GM10266 (cell line): Measurements from ENCODE around the gene DCHS2.

Source experiments
- DNase-seq: peaks from one replicate; pipeline ENCODE4 v3.0.0; 2012; ENCODE audit errors: extremely low spot score
- TF ChIP-seq, protein P1 (sequence below): IDR thresholded peaks from 2 replicates; pipeline ENCODE4 v1.5.1; 2012; ENCODE audit warnings: mild to moderate bottlenecking, low read depth; ENCODE audit not compliant: control insufficient read depth, insufficient read depth; ENCODE audit errors: missing control alignments

The DCHS2 gene, protein sequence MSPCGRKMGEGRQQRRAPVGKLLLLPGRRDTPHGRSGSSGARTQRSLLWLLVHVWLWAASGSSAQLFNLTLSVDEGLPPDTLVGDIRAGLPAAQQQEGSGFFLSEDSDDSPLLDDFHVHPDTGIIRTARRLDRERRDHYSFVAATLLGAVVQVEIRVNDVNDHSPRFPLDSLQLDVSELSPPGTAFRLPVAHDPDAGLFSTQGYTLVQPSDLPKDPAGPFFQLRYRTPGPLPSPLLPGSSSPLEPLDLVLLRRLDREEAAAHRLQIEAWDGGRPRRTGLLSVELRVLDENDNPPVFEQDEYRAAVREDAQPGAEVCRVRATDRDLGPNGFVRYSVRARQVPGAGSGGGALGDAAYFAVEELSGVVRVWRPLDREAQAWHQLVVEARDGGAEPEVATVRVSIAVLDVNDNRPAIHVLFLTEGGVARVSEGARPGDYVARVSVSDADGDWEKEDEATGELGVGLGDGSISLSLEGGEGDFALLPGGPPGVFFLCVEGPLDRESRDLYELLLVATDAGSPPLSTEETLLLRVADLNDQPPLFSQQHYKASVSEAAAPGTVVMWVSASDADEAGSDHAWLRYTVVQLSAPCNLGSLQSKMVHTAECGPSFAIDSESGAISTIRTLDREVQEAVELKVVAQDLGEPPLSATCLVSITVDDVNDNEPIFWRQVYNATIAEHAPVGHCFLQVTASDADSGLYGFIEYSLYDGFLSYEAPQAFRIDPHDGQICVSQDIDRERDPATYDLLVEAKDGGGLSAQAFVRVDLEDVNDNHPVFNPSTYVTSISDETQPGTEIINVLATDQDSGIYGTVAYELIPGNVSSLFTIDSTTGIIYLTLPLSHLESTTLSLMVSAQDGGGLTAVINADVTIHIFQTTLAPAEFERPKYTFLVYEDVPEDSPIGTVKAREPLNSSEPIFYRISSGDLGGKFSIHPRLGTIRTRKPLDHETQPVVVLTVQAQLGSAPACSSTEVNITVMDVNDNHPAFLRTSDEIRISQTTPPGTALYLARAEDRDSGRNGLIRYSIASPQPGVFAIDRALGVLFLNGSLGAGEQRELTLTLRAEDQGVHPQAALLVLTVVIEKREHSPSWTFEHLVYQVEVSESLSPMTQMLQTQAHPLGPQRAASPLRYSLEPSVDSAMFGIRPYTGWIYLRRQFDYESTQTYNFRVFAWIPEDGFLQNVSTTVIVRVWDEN (N-terminal part only)

DNA sequence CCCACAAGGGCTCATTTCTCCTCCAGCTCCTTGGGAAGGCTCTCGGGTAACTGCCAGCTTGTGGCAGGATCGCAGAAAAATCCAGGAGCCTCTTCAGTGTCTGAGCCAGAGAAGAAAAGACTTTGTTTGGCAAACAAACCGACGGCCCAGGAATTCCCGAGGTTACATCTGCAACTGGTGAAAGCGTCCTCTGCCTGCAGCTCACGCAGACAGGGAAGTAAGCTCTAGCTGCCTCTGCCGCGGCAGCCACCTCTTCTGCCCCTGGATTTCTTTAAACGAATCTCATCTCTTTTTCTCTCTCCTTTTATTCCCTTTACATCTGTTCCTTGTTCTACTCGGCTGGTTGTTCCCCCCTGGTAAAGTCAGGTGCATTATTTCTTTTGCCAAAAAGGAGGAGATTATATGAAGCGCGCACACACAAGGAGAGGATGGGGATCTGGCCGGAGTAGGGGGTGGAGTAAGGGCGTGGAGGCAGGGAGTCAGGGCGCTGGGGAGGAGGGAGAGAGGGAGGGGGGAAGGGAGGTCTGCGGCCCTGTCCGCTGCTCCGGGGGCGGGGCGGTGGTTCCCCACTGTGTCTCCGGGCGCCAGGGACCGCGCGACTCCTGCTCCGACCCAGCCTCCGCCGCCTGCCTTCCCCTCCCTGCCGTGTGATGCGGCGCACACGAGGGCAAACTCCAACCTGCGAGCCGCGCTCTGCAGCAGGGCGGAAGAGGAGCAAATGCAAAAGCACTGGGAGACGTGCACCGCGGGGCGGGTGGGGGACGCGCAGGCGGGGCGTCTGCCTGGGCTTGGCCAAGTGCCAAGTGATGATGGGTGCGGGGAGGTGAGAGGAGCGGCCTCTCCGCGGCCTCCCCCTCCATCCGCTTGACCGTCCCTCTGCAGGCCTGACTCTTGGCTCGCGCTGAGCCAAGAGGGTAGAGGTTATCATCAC, at the start of gene DCHS2:
TSS of gene DCHS2 (minus strand) at position 459 of the 931 bp plus-strand sequence. CDS start at position 15, 444 bp downstream.
- peak; percentile 44 for DNase-seq
- TF ChIP-seq, protein P1, sequence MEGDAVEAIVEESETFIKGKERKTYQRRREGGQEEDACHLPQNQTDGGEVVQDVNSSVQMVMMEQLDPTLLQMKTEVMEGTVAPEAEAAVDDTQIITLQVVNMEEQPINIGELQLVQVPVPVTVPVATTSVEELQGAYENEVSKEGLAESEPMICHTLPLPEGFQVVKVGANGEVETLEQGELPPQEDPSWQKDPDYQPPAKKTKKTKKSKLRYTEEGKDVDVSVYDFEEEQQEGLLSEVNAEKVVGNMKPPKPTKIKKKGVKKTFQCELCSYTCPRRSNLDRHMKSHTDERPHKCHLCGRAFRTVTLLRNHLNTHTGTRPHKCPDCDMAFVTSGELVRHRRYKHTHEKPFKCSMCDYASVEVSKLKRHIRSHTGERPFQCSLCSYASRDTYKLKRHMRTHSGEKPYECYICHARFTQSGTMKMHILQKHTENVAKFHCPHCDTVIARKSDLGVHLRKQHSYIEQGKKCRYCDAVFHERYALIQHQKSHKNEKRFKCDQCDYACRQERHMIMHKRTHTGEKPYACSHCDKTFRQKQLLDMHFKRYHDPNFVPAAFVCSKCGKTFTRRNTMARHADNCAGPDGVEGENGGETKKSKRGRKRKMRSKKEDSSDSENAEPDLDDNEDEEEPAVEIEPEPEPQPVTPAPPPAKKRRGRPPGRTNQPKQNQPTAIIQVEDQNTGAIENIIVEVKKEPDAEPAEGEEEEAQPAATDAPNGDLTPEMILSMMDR, result no peak

DNA sequence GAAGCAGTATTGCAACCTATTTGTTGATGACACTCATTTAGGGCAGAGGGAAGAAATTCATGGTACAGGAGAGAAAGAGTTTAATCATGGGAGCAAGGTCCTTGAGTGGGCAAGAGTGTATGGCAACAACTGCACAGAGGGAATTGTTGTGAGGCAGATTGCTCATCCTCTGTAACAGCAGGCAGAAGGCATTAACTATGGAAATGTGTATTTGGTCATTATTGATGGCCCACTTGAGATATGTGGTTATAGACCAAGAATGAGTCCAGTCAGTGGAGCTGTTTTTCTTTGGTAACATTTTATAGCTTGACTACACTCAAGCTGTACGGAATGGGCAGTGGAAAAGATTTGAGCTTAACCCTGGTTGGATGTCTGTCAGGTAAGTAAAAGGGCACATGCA, 42.7 kb upstream of the DCHS2 start:
- TF ChIP-seq, protein P1, result no peak
- DNase-seq, result no peak

DNA sequence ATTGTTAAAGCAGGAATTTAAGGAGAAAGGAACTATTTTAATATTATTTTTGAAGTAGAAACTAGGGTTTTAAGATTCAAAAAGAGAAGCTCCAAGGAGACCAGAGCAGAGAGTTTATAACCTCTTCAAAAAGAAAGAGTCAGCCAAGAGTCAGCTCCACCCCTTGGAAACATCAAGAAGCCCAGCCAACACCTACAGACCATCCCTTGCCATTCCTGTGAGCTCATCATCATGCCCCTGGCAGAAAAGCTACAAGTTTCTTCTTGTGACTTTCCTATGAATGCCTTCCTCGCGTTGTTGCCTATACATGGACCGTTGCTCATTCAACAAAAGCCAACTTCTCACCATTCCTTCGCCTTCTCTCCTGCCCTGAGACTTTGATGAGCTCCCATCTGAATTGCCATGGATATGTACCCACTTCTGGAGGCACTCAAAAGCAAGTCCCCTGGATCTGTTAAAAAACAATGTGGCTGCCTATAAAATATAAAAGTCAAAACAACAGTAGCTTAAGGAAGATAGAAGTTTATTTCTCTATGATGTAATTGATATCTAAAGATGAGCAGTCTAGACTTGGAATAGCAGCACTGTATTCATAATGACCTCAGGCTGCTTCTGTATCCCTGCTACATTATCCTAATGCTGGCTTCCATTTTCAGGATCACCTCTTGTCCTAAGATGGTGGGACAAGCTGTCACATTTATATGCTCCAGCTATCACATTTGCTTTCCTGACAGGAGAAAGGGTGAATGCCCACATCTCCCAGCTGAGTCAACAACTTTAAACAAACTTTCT, 38.3 kb upstream of the DCHS2 start:
- TF ChIP-seq, protein P1, result no peak
- DNase-seq, result no peak

DNA sequence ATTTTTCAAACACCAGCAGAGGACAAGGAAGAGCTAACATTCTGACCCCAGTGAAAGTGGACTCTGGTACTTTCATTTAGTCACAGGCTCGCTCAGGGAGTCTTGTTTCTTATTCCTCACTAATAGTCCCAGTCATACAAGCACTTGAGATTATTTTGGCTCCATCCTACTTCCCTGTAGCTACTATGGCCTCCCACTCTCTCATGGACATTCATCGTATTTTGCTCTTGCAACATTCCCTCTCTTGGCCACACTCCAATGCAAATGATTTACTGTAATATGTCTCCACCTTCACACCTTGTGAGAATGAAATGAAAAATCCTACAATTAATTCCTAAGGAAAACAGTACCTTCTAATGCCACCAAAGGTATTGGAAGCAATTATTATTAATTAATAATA, 37.3 kb upstream of the DCHS2 start:
- DNase-seq, result no peak
- TF ChIP-seq, protein P1, result no peak

DNA sequence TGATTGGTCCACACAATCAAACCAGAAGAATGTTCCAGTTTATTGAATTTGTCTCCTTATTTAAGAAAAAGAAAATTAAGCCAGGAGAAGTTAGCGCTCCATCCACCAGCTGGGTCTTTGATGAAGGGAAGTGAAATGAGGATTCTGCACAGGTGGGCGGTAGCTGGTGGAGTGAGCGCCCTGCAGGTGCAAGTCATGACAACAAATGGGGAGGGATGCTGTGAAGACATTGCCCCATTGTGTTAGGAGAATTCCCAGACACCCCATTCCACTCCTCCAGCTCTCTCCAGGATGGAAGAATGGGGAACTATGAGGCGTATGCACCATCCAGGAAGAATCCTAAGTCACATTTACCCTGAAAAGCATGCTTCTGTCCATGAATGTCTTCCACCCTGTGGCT, 35.7 kb upstream of the DCHS2 start:
- TF ChIP-seq, protein P1, result no peak
- no peak for DNase-seq

DNA sequence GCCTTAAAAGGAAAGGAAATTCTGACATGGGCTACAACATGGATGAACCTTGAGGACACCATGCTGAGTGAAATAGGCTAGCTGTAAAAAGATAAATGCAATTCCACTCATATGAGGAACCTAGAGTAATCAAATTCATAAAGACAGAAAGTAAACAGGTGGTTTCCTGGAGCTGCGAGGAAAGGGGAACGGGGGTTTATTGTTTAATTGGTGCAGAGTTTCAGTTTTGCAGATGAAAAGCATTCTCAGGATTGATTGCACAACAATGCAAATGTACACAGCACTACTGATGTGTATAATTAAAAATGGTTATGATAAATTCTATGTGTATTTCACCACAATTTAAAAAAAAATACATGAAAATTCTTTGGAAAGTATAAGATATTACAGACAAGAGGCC, 34.6 kb upstream of the DCHS2 start:
- DNase-seq, result no peak
- TF ChIP-seq, protein P1, result no peak
